ENCODE data around the gene COMMD9. TPM values are rescaled to one million over a fixed set of nuclear protein-coding genes. Genes with fewer than 3 reads are reported as not detected.

The COMMD9 gene
- total and polyA plus RNA-seq, 2 of the 8 experiments (the other 6 are each of a cell fraction or from before 2014, with no cell fraction given): 42.5 to 49.1 TPM

- TF ChIP-seq PHF8 (conservative IDR thresholded peaks at IDR 0.05; ENCODE audit: low read depth, low read length): no peak
- no peak for TF ChIP-seq ATF3 (IDR thresholded peaks at IDR 0.05; ENCODE audit: insufficient read depth, low read depth, low read length)
- TF ChIP-seq BCL11A (IDR thresholded peaks at IDR 0.05; ENCODE audit: low read depth in 2 of 2, low read length in 2 of 2): no peak
- TF ChIP-seq HDAC6 (IDR thresholded peaks at IDR 0.05; ENCODE audit: low read depth, low read length): no peak
- no peak for TF ChIP-seq ASH2L (IDR thresholded peaks at IDR 0.05; ENCODE audit: low read length)
- TF ChIP-seq RNF2 (IDR thresholded peaks at IDR 0.05; ENCODE audit: borderline replicate concordance, low read depth, low read length, missing control alignments, poor library complexity, severe bottlenecking): no peak
- TF ChIP-seq EGR1 (IDR thresholded peaks at IDR 0.05; ENCODE audit: borderline replicate concordance, low read depth, low read length): no peak
These were observed 60.0 kb downstream of the COMMD9 start (continued) for GRCh38 chr11:36229091-36229705.

Data from H1 (cell line).